Activated naive CD4-positive, alpha-beta T cell treated with anti-CD3 and anti-CD28 coated beads, Interleukin-2, amount 50 U/mL, for 72 hours (primary cell): Measurements from ENCODE around the gene KRT6B. TPM values are rescaled to one million over a fixed set of nuclear protein-coding genes. Genes with fewer than 3 reads are reported as not detected.
"Not testable (repeated sequence)": the region's sequence is repeated elsewhere in the genome, so short reads cannot be mapped to it uniquely, and the experiment has no call there.

Source experiments
- ATAC-seq, 2 donors: fragments of 150-1000 bp; cut with Tn5 transposase; 2 replicates each; pipeline ENCODE4 v1.10.0; 2021; ENCODE audit warnings: mild to moderate bottlenecking in 2 of 2, moderate library complexity in 2 of 2
- DNase-seq, 2 donors: peaks; one replicate each; pipeline ENCODE4 v3.0.0; 2021 to 2022; ENCODE audit warnings: low spot score in 2 of 2
- H3K27ac Mint-ChIP-seq, 2 donors: one replicate each; pipeline ENCODE4 v1.8.0; 2022; ENCODE audit warnings: mild to moderate bottlenecking in 2 of 2, mixed read lengths in 2 of 2
- H3K36me3 Mint-ChIP-seq, 2 donors: one replicate each; pipeline ENCODE4 v1.8.0; 2022; ENCODE audit warnings: mixed read lengths in 2 of 2
- H3K9me3 Mint-ChIP-seq, 2 donors: one replicate each; pipeline ENCODE4 v1.8.0; 2022; ENCODE audit warnings: mixed read lengths in 2 of 2
- total RNA-seq, 2 donors: library from RNA; stranded (reverse); gene quantifications; one replicate each; pipeline ENCODE4 v1.2.3, GENCODE V29; 2022

Gene KRT6B
- not detected for total RNA-seq

GRCh38 chr12:52452101-52452500, at the start of gene KRT6B:
TSS of gene KRT6B (minus strand) at chr12:52452146. CDS start at chr12:52452078, 68 bp downstream.
- no peak for ATAC-seq
- H3K27ac Mint-ChIP-seq, result no peak within 1 kb of the TSS

DNA sequence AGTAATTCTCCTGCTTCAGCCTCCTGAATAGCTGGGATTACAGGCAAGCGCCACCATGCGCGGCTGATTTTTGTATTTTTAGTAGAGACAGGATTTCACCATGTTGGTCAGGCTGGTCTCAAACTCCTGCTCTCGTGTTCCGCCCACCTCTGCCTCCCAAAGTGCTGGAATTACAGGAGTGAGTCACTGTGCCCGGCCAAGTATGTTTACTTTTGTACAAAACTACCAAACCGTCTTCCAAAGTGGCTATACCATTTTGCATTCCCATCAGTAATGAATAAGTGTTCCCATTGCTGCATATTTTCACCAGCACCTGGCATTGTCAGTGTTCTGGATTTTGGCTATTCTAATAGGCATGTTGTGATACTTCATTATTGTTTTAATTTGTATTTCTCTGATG, 49.5 kb upstream of the KRT6B start:
- DNase-seq, result no peak
- no peaks in the 10 kb centered on the region for H3K9me3 Mint-ChIP-seq
- no peaks in the 10 kb centered on the region for H3K36me3 Mint-ChIP-seq
- no peak overlapping the region for H3K27ac Mint-ChIP-seq
- ATAC-seq, result no peak

More at GRCh38 chr12:52452101-52452500, at the start of gene KRT6B:
- no peaks in the 10 kb centered on the region for H3K36me3 Mint-ChIP-seq
- no peaks in the 10 kb centered on the region for H3K9me3 Mint-ChIP-seq
- DNase-seq, result no peak

DNA sequence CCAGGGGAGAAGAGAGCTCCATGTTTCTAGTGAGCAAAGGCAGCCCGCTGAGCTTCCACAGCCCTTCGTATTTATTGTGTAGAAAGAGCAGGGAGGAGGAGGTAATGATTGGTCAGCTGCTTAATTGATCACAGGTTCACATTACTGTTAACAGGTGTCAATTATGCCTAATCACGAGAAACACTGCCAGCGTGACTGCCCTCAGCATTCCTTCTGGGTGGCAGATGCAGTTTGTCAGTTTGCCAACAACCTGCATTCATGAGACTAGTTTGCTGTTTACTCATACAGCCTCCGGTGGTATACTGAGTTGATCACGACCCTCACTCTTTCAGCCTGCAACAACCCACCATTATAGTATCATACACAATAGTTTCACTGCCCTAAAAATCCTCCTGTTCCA, 48.6 kb upstream of the KRT6B start:
- H3K36me3 Mint-ChIP-seq, H3K9me3 Mint-ChIP-seq, H3K27ac Mint-ChIP-seq, DNase-seq, ATAC-seq: not testable (repeated sequence)

DNA sequence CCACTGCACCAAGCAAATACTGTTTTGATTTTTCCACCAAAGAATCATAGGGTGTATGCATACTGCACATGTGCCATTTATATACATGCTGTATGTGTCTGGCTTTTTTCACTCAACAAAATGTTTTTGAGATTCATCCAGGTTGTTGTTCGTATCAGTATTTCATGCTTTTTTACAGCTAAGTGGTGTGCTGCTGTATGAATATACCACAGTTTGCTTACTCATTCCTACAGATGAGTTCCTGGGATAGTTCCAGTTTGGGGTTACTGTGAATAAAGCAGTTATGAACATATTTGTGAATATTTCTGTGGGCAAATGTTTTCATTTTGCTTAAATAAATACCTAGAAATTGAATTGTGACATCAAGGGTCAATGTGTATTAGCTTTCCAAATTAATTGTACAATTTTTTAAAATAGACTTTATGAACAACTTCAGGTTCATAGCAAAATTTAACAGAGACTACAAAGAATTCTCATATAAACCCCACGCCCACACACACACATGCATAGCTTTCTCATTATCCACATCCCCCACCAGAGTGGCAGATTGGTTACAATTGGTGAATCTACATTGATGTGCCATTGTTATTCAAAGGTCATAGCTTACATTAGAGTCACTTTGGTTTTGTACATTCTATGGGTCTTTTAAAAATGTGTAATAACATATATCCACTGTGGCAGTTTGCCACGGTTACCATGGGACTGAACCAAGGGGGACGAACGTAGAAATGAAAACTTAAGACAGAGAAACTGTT, 48.0 kb upstream of the KRT6B start:
- H3K36me3 Mint-ChIP-seq, result no peaks in the 10 kb centered on the region
- H3K27ac Mint-ChIP-seq, result no peak overlapping the region
- DNase-seq, result no peak

GRCh38 chr12:52498946-52499345, 47.0 kb upstream of the KRT6B start:
- no peak for ATAC-seq
- DNase-seq, result no peak
- Mint-ChIP-seq H3K9me3 (no peaks in the 10 kb centered on the region), H3K27ac (no peak overlapping the region), H3K36me3 (no peaks in the 10 kb centered on the region)

More for the DNA sequence above, 48.0 kb upstream of the KRT6B start:
- no peaks in the 10 kb centered on the region for H3K9me3 Mint-ChIP-seq
- ATAC-seq, result no peak

- DNase-seq (no peak), ATAC-seq (no peak)
- no peaks in the 10 kb centered on the region for H3K9me3 Mint-ChIP-seq
- H3K27ac Mint-ChIP-seq, result no peak overlapping the region
- H3K36me3 Mint-ChIP-seq, result no peaks in the 10 kb centered on the region
Observed at GRCh38 chr12:52497975-52498374, 46.0 kb upstream of the KRT6B start.

GRCh38 chr12:52496590-52497071, 44.7 kb upstream of the KRT6B start:
- DNase-seq (no peak), ATAC-seq (no peak)
- H3K36me3 Mint-ChIP-seq, result no peaks in the 10 kb centered on the region
- H3K9me3 Mint-ChIP-seq, result no peaks in the 10 kb centered on the region
- H3K27ac Mint-ChIP-seq, result peak overlapping the region in 1 of 2 donors; percentile 72

DNA sequence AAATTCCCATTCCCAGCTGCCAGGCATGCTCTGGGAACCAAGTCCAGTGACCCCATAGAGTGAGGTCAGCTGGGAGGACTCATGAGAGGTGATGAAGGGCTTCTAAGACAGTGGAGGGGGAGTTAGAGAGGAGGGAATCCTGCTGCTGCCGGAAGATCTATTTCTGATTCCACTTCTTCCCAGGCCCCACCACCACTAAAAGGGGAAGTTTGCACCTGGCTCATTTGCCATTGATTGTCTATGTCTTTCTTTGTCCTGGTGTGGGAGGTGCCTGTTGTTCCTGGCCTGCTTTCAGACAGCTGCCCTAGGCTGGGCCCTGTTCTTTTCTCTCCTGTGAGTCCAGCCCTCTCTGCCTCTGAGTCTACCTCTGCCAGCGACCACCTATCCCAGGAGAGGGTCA, 44.1 kb upstream of the KRT6B start:
- no peaks in the 10 kb centered on the region for H3K36me3 Mint-ChIP-seq
- ATAC-seq (no peak), DNase-seq (no peak)
- H3K9me3 Mint-ChIP-seq, result no peaks in the 10 kb centered on the region
- peak overlapping the region in 1 of 2 donors; percentile 72 for H3K27ac Mint-ChIP-seq

DNA sequence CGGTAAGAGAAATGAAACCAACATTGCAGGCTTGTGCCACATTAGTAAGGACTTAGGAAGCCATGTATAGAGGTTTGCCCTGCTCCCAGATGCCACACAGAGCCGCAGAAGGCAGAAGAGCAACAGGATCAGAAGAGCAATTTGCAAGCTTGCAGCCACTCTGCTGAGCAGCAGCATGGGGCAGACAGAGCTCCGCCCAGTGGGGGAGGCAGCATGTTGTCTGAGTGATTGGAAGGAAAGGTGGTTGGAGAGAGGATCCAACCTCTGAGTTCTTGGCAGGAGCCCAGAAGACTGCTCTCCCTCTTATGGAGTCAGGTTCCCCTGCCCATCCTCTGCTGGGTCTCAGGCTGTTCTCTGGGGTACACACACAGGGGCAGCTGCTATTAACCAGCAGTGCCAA, 43.4 kb upstream of the KRT6B start:
- Mint-ChIP-seq H3K27ac (no peak overlapping the region), H3K36me3 (no peaks in the 10 kb centered on the region), H3K9me3 (no peaks in the 10 kb centered on the region)
- ATAC-seq (no peak), DNase-seq (no peak)

- ATAC-seq (no peak), DNase-seq (no peak)
- Mint-ChIP-seq H3K9me3 (no peaks in the 10 kb centered on the region), H3K36me3 (no peaks in the 10 kb centered on the region), H3K27ac (no peak overlapping the region)
Observed at GRCh38 chr12:52494518-52494917, 42.6 kb upstream of the KRT6B start.

- DNase-seq, result no peak
- Mint-ChIP-seq H3K36me3 (no peaks in the 10 kb centered on the region), H3K27ac (no peak overlapping the region), H3K9me3 (no peaks in the 10 kb centered on the region)
- ATAC-seq, result no peak
Observed at GRCh38 chr12:52494100-52494499, 42.2 kb upstream of the KRT6B start.

DNA sequence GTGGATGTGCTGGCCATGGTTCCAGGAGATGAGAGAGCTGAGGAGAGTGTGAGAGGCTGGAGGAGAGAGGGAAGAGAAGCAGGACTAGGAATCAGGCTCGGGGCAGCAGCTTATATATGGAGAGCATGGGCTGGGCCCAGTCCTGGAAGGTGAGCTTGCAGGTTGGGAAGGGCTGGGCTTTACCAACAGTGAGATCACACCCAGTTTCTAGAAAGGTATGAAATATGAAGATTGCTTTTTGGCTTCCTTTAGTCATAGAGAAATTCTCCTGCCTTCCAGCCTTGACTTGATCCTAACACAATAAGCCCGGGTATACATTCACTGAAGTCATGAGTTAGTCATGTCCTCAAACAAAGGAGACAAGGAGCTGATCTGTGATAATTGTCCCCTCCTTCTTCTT, 41.2 kb upstream of the KRT6B start, which contains the start of gene KRT6A:
KRT6A (minus strand) TSS at position 86 of the 400 bp plus-strand sequence; CDS start at position 17, 69 bp downstream.
- DNase-seq (no peak), ATAC-seq (no peak)
- H3K9me3 Mint-ChIP-seq, result no peaks in the 10 kb centered on the region
- H3K36me3 Mint-ChIP-seq, result no peaks in the 10 kb centered on the region
- no peak within 1 kb of the TSS for H3K27ac Mint-ChIP-seq

GRCh38 chr12:52492405-52492804, 40.5 kb upstream of the KRT6B start:
- H3K9me3 Mint-ChIP-seq, DNase-seq, H3K27ac Mint-ChIP-seq, ATAC-seq, H3K36me3 Mint-ChIP-seq: not testable (repeated sequence)

DNA sequence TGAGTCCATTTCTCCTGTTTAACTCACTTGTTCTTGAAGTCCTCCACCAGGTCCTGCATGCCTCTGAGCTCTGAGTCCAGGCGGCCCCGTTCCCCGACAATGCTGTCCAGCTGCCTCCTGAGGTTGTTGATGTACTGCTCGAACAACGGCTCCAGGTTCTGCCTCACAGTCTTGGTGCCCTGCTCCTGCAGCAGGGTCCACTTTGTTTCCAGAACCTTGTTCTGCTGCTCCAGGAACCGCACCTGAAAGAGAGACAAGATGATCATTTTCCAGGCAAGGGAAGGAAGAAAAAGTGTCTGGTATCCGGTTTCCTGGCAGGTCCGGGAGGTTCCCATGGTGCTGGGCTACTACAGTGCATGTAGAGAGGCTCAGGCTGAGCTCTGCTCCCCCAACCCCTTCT, 39.5 kb upstream of the KRT6B start:
- not testable (repeated sequence) for H3K36me3 Mint-ChIP-seq, DNase-seq, ATAC-seq, H3K9me3 Mint-ChIP-seq, H3K27ac Mint-ChIP-seq

DNA sequence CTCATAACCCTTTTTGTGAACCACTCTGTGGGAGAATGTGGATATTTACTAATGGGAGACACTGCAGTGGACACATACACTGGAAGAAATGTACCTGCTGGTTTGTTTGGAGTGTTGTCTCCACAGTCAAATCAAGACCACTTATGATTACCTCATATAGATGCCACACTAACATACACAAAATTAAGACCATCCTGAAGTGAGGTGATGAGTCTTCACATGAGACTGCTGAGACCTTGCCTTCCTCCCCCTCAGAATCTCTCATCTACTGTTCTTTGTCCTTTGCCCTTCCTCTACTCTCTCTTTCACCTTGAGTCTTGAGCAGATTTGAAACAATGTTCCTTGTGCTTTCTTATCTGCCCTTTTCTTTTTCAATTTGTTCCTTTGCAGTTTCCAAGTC, 36.8 kb upstream of the KRT6B start:
- H3K27ac Mint-ChIP-seq, result no peak overlapping the region
- H3K9me3 Mint-ChIP-seq, result peaks cover 5 to 9% of the 10 kb centered on the region in 2 donors
- peaks cover 0 to 9% of the 10 kb centered on the region in 2 donors for H3K36me3 Mint-ChIP-seq
- ATAC-seq (no peak), DNase-seq (no peak)

GRCh38 chr12:52487744-52488443, 35.9 kb upstream of the KRT6B start:
- not testable (repeated sequence) for DNase-seq, H3K27ac Mint-ChIP-seq, H3K36me3 Mint-ChIP-seq, H3K9me3 Mint-ChIP-seq, ATAC-seq

DNA sequence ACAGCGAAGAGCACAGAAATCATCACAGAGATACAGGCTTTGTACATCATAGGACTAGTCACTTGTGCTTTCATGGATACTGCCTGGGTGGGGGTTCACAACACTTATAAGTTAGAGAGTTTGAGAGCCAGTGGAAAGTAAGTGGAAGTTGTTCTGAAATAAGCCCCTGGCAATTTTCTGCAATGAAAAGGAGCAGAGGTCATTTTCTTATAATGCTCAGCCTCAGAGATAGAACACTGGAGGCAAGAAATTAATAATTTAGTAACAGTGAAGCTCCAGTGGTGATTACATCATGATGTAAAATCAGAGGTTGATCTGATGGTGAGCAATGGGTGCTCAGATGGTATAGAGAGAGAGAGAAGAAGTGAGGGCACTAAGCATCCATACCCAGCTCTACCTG, 35.3 kb upstream of the KRT6B start:
- peaks cover 0 to 9% of the 10 kb centered on the region in 2 donors for H3K36me3 Mint-ChIP-seq
- peaks cover 5 to 9% of the 10 kb centered on the region in 2 donors for H3K9me3 Mint-ChIP-seq

More for the DNA sequence above, 35.3 kb upstream of the KRT6B start:
- no peak for ATAC-seq
- H3K27ac Mint-ChIP-seq, result no peak overlapping the region
- no peak for DNase-seq
